Measurements from ENCODE around the gene INTS2.
"Not testable (repeated sequence)": the region's sequence is repeated elsewhere in the genome, so short reads cannot be mapped to it uniquely, and the experiment has no call there.

Gene INTS2, protein sequence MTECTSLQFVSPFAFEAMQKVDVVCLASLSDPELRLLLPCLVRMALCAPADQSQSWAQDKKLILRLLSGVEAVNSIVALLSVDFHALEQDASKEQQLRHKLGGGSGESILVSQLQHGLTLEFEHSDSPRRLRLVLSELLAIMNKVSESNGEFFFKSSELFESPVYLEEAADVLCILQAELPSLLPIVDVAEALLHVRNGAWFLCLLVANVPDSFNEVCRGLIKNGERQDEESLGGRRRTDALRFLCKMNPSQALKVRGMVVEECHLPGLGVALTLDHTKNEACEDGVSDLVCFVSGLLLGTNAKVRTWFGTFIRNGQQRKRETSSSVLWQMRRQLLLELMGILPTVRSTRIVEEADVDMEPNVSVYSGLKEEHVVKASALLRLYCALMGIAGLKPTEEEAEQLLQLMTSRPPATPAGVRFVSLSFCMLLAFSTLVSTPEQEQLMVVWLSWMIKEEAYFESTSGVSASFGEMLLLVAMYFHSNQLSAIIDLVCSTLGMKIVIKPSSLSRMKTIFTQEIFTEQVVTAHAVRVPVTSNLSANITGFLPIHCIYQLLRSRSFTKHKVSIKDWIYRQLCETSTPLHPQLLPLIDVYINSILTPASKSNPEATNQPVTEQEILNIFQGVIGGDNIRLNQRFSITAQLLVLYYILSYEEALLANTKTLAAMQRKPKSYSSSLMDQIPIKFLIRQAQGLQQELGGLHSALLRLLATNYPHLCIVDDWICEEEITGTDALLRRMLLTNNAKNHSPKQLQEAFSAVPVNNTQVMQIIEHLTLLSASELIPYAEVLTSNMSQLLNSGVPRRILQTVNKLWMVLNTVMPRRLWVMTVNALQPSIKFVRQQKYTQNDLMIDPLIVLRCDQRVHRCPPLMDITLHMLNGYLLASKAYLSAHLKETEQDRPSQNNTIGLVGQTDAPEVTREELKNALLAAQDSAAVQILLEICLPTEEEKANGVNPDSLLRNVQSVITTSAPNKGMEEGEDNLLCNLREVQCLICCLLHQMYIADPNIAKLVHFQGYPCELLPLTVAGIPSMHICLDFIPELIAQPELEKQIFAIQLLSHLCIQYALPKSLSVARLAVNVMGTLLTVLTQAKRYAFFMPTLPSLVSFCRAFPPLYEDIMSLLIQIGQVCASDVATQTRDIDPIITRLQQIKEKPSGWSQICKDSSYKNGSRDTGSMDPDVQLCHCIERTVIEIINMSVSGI

DNA sequence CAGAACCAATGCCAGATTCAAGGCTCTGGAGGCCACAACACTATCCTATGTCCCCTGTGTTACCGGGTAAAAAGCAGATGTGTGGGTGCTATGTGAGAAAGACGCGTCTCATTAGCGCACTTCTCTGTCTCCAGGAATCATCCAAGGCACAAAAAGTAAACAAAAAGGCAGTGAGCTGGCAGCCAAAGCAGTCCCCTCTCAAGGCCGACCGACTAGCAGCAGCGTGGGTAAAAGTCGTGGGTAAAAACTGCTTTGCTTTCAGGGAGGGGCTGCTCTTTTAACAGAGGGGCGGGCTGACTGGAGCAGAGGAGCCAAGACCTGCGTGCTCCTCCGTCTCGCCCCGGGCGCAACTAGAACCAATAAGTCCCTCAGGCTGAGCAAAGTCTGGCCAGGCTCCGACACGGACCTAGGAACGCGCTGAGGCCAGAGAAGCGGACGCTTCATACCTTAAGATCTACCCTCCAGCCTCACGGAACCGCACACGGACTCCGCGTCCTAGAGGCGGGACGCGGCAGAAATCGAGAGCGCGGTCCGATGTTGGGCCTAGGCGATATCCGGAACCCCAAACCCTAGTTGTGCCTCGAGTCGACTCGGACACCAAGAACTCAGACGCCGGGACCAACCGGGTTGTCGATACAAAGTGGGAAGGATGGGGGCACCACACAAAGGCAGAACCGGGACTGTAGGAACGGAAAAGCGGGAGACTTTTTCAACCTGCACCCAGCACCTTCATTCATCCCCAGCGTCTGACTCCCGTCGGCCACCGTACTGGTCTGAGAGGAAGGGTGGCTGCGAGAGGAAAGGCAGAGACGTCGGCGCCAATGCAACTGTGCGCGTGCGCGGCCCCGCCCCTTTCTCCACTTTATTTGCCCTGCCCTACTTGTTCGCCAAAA lies at the start of gene INTS2:
Gene INTS2, minus strand, starts transcription at position 775 of the 893 bp plus-strand sequence. CDS start 1,338 bp downstream, outside the sequence.
- DNase-seq: peak; percentile 97

DNA sequence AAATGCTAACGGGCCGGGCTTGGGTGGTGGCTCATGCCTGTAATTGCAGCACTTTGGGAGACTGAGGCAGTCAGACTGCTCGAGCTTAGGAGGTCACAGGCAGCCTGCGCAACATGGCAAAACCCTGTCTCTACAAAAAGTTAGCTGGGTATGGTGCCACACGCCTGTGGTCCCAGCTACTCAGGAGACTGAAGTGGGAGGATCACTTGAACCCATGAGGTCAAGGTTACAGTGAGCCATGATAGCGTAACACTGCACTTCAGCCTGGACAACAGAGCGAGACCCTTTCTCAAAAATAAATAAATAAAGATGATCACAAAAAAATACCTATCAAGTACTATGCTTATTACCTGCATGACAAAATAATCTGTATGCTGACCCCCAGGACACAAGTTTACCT lies 46.3 kb upstream of the INTS2 start:
- DNase-seq: no peak

DNA sequence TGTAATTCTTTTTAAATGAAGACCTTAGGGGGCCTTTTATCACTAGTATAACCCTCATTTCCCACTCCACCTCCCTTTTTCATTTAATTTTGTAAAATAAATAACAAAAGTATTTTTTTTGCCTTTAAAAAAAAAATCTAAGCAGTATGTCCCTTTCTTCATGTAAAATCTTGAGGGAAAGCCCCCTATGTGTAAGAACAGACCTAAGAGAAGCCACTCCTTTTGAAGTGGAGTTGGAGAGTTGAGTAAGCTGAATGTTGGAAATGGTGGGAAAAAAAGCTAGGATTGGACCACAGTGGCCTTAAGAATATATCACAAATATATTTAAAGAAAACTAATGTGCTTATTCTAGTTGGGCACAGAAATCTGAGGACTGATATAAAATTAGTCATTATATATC lies 44.5 kb upstream of the INTS2 start:
- DNase-seq: no peak

DNA sequence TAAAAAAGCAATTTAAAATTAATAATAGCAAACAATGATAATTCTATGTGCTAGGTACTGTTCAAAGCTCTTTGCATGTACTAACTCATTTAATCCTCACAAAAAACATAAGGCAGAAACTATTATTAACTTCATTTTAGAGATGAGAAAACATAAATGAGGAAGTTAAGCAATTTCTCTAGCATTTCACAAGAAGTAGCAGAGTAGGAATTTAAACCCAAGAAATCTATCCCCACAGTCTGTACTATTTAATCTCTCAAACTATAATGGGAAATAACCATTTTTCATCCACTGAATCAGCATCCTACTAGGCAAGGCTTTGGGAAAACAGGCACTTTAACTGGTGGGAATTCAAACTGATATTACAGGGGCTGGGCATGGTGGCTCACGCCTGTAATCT lies 42.2 kb upstream of the INTS2 start:
- DNase-seq: no peak

DNA sequence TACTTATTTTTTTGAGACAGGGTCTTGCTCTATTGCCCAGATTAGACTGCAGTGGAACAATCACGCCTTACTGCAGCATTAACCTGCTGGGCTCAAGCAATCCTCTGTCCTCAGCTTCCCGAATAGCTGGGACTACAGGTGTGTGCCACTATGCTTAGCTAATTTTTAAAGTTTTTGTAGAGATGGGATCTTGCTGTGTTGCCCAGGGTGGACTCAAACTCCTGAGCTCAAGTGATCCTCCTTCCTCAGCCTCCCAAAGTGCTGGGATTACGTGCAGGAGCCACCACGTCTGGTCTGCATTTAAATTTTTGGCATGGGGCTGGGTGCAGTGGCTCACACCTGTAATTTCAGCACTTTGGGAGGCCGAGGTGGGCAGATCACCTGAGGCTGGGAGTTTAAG lies 41.0 kb upstream of the INTS2 start:
- DNase-seq: no peak

DNA sequence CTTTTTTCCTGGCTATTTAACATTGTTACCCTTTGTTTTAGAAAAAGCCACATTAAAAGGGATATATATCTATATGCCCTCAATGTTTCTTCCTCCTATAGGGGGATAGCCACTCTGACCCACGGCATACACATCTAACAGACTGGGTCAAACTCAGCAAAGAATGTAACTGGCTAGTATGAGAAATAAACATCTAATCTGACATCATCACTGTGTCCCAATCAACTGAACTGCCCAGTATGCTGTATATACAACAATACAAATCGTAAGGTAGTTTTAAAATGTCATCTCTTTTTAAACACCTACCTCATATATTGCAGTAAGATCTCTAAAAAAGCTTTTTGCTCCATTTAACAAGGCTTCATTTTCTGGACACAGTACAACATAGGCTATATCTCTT lies 39.9 kb upstream of the INTS2 start:
- DNase-seq: no peak

DNA sequence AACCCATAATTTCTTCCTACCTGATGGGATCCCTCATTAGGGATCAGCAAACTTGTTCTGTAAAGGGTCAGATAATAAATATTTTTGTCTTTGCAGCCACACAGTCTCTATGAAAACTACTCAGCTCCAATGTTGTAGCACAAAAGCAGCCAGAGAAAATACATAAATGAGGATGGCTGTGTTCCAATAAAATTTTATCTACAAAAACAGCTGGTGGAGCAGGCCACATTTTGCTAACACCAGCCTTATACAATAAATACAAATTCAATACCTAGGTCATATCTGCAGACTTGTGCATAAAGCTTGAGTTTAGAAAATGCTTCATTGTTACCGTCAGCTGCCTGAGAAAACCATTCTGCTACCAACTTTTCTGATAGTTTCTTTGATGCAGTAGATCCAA lies 38.4 kb upstream of the INTS2 start:
- no peak for DNase-seq

DNA sequence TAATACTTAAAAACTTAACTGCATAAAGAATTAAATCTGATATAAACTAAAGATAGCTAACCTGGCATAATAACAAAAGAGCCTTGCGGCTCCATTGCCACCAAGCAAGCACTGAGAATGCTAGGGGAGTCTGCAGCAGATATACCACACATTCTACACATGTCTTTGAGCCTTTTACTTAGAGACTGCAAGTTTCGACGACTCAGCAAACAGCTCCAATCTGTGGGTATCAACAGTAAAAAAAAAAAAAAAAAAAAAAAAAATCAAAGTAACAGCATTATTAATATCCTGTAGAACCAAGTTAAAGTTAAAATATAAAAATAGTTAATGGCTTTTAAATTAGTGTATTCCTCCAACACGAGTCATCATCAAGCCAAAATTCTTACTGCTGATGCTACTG lies 27.8 kb upstream of the INTS2 start:
- DNase-seq: no peak

DNA sequence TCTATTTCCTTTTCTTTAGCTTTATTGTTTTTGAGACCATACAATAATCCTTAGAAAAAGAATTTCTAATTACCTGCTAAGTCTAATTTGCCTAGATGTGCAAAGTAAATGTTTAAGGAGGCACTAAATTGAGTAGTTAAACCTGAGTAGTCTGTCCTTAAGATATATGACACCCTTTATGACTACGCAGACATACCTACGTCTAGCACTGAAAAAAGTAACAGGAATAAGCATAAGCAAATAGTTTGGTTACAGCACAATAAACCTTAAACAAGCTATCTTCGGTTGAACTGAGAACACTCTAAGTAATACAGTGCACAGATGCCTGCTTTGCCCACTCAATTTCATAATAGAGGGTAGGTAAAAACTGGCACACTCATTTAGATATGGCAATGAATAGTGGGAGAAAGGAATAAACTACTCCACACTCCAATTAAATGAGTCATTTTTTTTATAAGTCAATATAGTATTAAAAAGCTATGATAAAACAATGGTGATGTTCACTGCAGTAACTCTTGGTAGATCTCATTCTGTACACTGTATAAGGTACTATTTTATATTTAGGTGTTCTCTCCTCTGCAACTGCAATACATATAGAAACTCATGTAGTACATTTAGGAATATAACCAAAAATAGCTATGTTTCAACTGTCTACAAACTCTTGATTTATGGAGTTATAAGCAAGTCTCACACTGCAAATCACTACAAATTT lies 19.7 kb upstream of the INTS2 start:
- DNase-seq: no peak

DNA sequence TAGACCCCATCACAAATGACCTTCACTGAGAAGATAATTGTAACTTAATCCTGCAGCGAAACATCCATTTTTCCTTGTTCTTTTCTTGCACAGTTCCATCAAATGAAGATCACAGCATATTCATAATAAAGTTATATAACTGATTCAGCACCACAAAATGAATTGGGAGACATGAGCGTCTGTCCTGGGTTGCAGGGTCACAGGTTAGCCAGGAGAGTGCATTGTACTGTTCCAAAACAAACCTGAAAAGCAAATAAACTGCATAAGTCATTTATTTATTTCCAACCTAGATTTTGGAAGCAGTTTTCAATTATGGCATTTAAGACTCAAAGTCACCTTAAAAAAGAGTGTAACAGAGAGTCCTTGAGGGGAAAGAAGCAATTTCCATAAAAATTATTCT lies 18.6 kb upstream of the INTS2 start:
- DNase-seq: no peak

DNA sequence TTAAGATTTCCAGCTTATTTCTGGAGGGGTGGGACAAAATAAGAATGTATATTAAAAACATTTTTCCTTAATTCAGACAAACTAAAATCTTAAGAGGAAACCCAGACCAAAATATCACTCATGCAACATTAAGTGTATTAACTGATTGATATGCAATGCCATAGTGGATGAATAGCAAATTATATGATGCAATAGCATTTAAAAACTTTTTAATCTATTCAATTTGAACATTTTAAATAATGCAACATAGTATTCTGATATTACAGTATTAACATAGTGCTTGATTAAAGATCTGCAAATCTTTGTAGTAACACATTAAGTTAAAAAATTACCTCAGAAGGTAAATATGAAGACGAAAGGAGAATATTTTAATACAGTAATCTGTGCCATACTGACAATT lies 15.3 kb upstream of the INTS2 start:
- no peak for DNase-seq

DNA sequence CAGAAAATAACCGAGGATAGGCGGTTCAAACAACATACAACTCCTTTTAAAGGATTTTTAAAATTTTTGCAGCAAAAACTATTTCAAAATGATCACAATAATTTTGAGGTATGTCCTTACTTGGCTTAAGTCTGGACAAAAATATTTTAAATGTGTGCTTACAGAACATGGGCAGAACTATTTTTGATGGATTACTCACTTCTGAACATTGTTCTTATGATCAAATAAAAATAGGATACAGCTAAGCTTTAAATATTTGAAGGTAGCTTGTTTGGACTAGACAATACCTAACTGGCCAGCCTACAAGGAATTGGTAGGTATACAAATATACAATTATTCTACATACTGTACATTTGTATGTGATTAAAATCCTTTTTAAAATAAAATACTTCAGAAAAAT lies 14.3 kb upstream of the INTS2 start:
- DNase-seq: no peak

DNA sequence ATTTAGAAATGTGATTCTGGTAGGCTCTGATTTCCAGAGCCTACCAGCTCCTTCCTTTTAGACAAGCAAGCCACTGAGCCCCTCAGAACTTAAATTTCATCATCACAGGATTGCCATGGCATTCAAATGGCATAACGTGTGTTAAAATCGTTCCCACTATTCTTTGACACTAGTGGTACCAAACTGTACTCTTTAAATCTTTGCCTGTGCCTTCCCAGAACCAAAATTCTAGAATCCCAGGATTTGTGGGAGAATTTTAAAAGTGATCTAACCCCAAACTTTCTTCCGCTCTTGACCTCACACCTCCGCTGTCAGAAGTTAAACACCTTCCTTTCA lies 287 bp upstream of the INTS2 start:
- DNase-seq: no peak

DNA sequence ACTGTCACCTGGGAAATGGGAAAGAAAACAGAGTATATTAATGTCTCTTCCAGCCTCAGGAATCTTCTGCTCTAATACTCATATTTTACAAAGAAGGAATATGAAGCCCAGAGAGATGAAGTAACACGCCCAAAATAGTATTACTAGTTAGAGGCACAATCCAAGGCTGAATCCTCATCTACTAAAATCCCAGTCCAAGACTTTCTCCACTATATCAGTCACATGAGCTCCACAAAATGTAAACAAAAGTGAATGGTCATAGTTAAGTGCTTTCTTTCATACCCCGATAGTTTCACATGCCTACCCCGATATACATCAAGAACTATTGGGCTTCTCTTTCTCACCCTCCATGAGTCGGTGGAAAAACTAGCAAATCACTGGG lies 965 bp downstream of the INTS2 start:
- no peak for DNase-seq

DNA sequence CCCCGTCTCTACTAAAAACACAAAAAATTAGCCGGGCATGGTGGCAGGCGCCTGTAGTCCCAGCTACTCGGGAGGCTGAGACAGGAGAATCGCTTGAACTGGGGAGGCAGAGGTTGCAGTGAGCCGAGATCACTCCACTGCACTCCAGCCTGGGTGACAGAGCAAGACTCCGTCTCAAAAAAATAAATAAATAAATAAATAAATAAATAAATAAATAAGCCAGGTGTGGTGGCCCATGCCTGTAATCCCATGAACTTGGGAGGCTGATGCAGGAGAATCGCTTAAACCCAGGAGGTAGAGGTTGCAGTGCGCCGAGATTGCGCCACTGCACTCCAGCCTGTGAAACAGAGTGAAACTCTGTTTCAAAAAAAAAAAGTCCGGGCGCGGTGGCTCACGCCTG lies 12.6 kb downstream of the INTS2 start:
- not testable (repeated sequence) for DNase-seq

DNA sequence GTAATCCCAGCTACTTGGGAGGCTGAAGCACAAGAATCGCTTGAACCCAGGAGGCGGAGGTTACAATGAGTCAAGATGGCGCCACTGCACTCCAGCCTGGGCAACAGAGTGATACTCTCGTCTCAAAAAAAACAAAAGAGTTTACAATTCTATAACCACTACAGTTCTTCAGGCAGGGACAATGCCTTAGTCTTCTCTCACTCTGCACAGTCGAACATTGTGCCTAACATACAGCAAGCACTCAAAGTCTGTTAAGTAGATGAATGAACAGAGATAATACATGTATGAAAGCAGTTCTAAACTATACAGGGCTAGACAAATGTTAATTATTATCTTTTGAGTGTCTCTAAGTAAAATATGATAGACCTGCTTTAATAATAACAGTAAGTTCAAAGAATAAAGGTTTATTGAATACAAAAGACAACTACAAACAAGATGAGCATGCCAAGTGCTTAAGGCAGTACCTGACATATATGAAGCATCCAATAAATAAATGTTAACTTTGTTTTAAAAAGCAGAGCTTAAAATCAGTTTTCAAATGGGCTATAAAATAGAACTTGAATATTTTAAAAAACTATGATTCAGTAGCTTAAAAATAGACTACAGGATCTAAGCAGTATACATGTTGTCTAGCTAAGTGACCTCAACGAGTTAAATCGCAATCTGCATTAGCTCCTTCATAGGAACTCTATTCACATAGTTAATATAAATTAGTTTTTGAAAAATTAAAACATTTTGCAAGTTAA lies 19.3 kb downstream of the INTS2 start:
- no peak for DNase-seq

DNA sequence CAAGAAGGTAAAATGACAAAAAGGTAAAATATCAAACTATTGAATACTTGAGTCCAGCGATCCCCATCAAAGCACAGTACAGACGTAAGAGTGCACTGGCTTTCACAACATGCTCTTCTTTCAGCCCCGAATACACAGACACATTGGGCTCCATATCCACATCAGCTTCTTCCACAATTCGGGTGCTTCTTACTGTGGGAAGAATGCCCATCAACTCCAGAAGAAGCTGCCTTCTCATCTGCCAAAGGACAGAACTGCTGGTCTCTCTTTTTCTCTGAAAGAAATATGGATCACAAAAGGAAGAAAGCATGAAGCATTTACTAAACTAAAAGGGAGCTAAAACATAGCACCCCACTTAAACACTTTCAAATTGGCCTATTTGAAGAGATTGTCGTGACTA lies 20.4 kb downstream of the INTS2 start:
- no peak for DNase-seq

DNA sequence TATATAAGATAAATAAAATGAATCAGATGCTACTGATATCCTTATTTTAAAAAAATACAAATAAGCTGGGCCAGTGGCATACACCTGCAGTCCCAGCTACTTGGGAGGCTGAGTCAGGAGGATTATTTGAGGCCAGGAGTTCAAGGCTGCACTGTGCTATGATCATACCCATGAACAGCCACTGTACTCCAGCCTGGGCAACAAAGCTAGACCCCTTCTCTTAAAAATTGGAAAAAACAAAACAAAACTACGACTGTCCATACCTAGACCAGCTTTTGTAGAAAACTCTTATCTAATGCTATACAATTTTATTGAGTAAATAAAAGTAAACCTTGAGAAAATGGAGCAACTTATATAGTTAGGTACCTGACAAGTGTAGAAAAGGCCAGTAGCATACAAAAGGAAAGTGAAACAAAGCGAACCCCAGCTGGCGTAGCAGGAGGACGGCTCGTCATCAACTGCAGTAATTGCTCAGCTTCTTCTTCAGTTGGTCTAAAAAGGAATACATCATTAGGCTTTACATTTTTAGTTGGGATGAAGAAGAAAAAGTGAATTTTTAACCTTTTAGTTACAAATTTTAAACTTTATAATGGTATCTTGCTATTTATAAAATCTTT lies 23.6 kb downstream of the INTS2 start:
- DNase-seq: no peak

DNA sequence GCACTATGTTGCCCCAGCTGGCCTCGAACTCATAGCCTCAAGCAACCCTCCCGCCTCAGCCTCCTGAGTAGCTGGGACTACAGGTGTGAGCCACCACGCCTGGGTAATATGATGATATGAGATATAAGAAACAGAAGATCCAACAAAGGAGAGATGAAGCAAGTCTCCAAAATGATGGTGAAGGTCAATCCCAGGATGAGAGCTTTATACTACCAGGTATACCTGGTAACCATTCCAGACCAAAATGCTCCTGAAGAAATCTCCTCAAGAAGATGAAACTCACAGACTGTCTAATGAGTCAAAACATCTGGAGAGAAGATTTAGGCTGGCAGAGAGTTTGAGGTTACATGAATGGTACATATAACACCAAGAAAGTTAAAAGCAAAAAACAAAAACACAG lies 24.5 kb downstream of the INTS2 start:
- no peak for DNase-seq

DNA sequence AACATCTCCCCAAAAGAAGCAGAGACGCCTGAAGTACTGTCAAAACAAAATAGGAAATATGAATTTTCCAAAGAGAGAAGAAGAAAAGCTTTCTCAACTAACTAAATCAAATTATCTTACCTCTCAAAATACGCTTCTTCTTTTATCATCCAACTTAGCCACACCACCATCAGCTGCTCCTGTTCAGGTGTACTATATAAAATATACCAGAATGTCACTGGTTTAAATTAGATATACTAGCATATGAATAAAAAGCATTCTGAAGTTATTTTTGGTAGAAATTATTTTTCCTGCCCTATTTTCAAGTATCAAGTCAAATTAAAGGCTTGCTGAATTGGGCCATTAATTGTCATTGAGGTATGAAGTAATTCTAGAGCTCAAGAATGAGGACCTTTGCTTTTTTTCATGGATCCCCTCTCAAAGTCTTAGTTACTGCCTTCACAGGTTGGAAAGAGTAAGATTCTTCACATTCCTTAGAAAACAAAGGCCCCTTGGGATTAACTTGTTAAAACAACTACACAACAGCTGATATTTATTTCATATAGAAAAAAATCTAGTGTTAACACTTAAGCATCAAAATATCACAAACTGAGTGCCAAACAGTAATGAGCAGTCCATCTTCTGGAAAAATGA lies 30.1 kb downstream of the INTS2 start:
- DNase-seq: no peak
